ENCODE measurements around the gene PPP1R12A. TPM values are rescaled to one million over a fixed set of nuclear protein-coding genes. Genes with fewer than 3 reads are reported as not detected.

The PPP1R12A gene
- total and polyA plus RNA-seq, 2 of the 4 experiments (the other 2 are of a cell fraction): 47.7 to 112 TPM

GRCh38 chr12:79834712-79835376 lies 100.1 kb downstream of the PPP1R12A start:
- Histone ChIP-seq H3K18ac (ENCODE audit: low read depth, low read length) (no peak overlapping the region), H2BK120ac (ENCODE audit: low read depth, low read length) (no peak overlapping the region), H4K91ac (ENCODE audit: insufficient read depth, low read depth, low read length) (no peak overlapping the region), H3K4me2 (ENCODE audit: low read depth, low read length) (no peak overlapping the region), H3K56ac (ENCODE audit: extremely low read depth, insufficient read depth, low read length) (no peak overlapping the region), H3K23ac (ENCODE audit: low read depth, low read length) (no peak overlapping the region), H2AK5ac (ENCODE audit: low read depth, low read length) (no peak overlapping the region), H2BK20ac (ENCODE audit: low read depth, low read length) (no peak overlapping the region), H3K9me3 (ENCODE audit: control insufficient read depth, insufficient read depth, low read length) (peaks cover 10% of the 10 kb centered on the region), H4K20me1 (ENCODE audit: insufficient read depth, low read length) (peaks cover 18% of the 10 kb centered on the region; the same call in 1 of the 2 replicates), H3K14ac (replicated peaks; ENCODE audit: low read depth, low read length) (no peak overlapping the region), H4K5ac (ENCODE audit: low read depth, low read length) (no peak overlapping the region), H3K4me3 (ENCODE audit: insufficient read depth, low read depth, low read length) (no peak overlapping the region), H3K4me1 (ENCODE audit: control insufficient read depth, insufficient read depth, low read length) (no peaks in the 10 kb centered on the region), H3K4ac (ENCODE audit: low read depth, low read length) (no peak overlapping the region), H3K9me1 (ENCODE audit: insufficient read depth, low read length) (peaks cover 3% of the 10 kb centered on the region; the same call in 1 of the 2 replicates), H3K27me3 (ENCODE audit: control insufficient read depth, insufficient read depth, low read length) (no peaks in the 10 kb centered on the region), H3K27ac (ENCODE audit: insufficient read depth, low read length) (no peak overlapping the region), H3K36me3 (ENCODE audit: control insufficient read depth, insufficient read depth, low read length) (peaks cover 17% of the 10 kb centered on the region), H3K79me1 (ENCODE audit: low read depth in 1 of 2, low read length in 2 of 2) (peaks cover 56 to 69% of the 10 kb centered on the region in 2 experiments), H3K9ac (ENCODE audit: low read depth, low read length) (no peak overlapping the region), H2BK15ac (ENCODE audit: low read depth, low read length) (no peak overlapping the region), H2BK5ac (ENCODE audit: low read depth, low read length, poor library complexity, severe bottlenecking) (no peak overlapping the region), H2AFZ (replicated peaks; ENCODE audit: low read length, poor library complexity) (no peak overlapping the region), H4K8ac (ENCODE audit: low read depth in 2 of 2, low read length in 2 of 2) (no peak overlapping the region), H2AK9ac (replicated peaks; ENCODE audit: low read depth, low read length, poor library complexity) (no peak overlapping the region)
- no TSS peak for BruUV-seq (replicated peaks)
- dilution Hi-C loops (cut with HindIII; ENCODE audit: low sequenced_read_pairs, unreplicated experiment): no loop called here
- ChIA-PET CTCF (no interaction called here), POLR2A (ENCODE audit: unreplicated experiment) (no interaction called here)
- WGBS, 2 experiments (ENCODE audit: extremely low coverage in 2 of 2, insufficient read length in 1 of 2): 93% methylated on average over 3 of the region's 3 CpGs; no CpG with 5 or more reads in 1 of the 2 experiments
- no peak for ATAC-seq (ENCODE audit: low read depth)
- intact Hi-C loops (cut with micrococcal nuclease): no loop called here
- in situ Hi-C loops (cut with MboI; ENCODE audit: low sequenced_read_pairs): no loop called here
- no peak for TF ChIP-seq CHD1 (IDR thresholded peaks at IDR 0.05; ENCODE audit: low read depth, low read length)
- TF ChIP-seq MAZ (IDR thresholded peaks at IDR 0.05; ENCODE audit: borderline replicate concordance, low read depth, low read length): no peak
- no peak for TF ChIP-seq BHLHE40 (IDR thresholded peaks at IDR 0.05; ENCODE audit: low read depth, low read length)
- no peak for TF ChIP-seq RCOR1 (IDR thresholded peaks at IDR 0.05; ENCODE audit: insufficient replicate concordance, low read length)
- TF ChIP-seq NFE2L2 (IDR thresholded peaks at IDR 0.05; ENCODE audit: low read depth, low read length): no peak
- TF ChIP-seq ELK1 (IDR thresholded peaks at IDR 0.05; ENCODE audit: borderline replicate concordance, low read depth, low read length): no peak
- TF ChIP-seq MAFK (IDR thresholded peaks at IDR 0.05; ENCODE audit: low read depth, low read length): no peak
- TF ChIP-seq SMC3 (IDR thresholded peaks at IDR 0.05; ENCODE audit: low read depth, low read length): no peak
- DNase-seq: no peak
